HG03095 (cell line): ENCODE measurements around the gene IFT80.

Experiments used
- ATAC-seq: cut with Tn5 transposase; IDR thresholded peaks from one replicate; pipeline ENCODE4 v1.9.1; 2021; ENCODE audit warnings: moderate library complexity; ENCODE audit not compliant: unreplicated experiment

The IFT80 gene

DNA sequence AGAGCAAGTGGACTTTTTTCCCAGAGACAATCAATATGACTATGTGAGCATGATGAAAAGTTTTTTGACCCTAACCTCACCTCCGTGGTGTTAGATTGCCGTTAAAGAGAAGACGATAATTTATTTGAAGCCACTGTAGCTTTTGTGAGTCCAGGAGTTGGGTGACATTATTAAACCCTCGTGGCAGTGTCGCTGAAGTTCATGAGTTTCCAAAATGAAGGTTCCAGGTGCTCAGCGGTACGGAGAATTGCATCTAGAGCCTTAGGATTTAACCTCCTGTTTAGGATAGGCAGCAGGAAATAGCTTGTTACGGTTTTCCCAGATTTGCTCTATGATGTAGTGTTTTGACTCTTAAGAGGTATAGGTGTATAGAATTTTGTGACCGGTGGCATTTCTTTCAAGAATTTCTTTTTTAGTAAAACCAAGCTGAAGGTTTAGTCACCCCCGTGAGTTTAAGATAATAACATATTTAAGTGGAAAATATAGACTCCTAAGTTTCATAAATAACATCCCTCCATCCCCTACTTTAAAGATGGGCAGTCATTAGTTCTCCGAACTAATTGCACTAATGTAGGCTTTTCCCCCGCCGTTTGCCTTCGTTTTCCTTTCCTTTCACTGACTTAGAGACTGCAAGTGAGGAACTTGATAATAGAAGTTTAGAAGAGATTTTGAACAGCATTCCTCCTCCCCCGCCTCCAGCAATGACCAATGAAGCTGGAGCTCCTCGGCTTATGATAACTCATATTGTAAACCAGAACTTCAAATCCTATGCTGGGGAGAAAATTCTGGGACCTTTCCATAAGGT is 2.5 kb upstream of the IFT80 start:
- ATAC-seq = no peak

DNA sequence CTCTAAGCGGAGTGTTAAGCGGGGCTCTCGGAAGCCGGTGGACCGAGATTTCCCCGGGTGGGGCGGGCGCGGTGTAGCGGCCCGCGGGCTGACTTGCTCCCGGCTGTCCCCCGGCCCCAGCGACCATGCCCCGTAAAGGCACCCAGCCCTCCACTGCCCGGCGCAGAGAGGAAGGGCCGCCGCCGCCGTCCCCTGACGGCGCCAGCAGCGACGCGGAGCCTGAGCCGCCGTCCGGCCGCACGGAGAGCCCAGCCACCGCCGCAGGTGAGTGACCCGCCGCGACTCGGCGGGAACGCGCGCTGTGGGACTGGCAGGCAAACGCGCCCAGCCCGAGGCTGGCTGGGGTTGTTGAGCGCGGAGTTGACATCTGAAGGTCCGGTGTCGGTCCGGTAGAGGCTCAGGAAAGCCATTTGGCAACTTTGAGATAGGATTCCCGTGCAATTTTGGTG is 1.7 kb upstream of the IFT80 start:
- ATAC-seq = no peak

DNA sequence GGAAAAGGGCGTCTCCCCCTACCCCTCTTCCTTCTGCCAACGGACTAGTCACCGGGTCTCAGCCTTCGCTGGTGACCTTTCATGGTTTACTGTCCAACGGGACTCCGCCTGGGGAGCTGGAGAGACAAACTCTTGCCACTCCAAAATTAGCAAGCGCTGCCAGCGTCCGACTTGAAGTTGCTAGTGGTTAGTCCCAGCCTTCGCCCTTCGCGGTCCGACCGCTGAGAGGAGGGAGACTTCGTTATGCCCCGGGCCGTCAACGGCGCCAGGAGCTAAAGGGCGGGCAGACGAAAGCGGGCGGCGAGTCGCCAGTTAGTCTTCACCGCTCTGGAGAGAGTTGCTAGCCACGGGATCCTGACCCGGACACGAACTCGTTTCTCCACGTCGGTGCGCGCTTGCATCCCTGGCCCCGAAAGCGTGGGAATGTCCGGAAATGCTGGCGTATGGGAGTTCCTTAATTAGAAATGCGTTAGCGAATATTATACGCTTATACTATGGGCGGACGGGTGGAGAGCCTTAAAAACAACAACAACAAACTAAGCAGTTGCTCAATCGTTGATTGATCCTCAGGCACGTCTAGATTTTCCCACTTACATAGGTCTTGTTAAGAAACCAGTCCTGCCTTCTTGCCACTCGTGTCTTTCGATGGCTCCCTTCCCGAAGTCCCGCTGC is 1.1 kb upstream of the IFT80 start:
- peak; percentile 8 for ATAC-seq

DNA sequence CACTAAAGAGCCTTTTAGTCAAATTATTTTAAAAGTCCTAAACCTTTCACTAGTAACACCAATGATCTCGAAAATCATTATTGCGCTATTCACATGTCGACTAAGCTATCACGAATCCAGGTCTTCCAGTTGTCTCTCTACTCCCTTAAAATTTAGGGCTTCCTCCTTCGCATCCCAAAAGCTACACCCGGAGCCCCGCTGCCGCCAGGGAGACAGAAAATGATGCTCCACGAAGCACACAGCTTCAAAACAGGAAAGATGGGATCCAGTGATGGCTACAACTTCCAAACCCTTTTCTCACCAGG is 253 bp downstream of the IFT80 start:
- peak; percentile 7 for ATAC-seq

DNA sequence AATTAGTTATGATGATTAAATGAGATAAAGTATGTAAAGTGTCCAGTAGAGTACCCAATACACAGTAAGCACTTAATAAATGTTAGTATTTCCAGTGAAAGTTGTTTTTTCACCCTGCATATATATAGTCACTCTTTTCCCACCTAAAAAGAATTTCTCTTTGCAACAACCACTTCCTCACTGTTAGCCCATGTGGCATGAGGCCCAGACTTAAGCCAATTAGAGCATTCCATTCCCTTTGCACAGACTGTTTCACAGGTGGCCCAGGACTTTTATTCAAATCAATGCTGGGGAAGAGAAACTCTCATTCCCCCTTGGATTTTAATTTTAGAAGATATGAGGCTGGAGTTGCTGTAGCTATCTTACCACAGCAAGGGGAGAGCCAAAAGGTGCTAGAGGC is 3.7 kb downstream of the IFT80 start:
- ATAC-seq = no peak

DNA sequence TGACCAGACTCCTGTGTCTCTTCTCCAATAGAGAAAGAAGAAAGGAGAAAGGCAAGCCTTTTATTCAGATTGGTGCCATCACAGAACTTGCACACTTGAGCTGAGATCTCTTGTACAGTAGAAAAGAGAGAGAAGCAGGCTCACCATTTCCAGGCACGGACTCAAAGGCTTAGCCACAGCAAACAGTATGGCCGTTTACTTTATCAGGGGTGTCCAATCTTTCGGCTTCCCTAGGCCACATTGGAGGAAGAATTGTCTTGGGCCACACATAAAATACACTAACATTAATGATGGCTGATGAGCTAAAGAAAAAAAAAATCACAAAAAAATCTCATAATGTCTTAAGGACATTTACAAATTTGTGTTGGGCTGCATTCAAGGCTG is 5.0 kb downstream of the IFT80 start:
- no peak for ATAC-seq

DNA sequence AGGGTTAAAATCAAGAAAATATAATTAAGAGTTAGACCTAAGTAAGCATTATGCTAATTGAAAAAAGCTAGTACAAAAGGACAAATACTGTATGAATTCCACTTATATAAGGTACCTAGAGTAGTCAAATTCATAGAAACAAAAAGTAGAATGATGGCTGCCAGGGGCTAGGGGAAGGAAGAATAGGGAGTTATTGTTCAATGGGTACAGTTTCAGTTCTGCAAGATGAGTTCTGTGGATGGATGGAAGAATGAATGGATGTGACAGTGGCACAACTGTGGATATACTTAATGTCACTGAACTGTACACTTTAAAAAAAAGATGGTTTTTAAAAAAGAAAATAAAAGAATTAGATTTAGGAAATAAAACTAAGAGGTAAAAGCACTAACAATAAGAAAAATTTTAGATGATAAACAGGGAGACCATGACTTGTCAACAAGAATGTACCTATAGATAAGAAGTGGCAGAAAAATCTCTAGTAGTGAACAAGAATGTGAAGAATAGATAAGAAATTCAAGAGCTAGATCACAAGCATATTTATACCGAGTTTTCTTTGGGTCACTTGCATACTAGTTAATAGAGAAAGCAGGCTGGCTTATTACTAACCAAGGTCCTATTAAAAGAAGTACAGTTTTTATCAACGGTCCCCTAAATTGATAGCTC is 5.5 kb downstream of the IFT80 start:
- ATAC-seq = no peak

DNA sequence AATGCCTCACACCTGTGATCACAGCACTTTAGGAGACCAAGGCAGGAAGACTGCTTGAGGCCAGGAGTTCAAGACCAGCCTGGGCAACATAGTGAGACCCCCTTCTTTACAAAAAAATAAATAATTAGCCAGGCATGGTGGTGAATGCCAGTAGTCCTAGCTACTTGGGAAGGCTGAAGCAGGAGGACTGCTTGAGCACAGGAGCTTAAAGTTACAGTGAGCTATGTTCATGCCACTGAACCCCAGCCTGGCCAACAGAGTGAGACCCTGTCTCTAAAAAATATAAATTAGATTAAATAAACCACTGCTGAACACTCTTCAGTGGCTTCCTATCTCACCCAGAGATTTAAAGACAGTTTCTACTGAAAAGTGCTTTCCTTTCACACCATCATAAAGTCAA is 6.2 kb downstream of the IFT80 start:
- ATAC-seq = no peak

DNA sequence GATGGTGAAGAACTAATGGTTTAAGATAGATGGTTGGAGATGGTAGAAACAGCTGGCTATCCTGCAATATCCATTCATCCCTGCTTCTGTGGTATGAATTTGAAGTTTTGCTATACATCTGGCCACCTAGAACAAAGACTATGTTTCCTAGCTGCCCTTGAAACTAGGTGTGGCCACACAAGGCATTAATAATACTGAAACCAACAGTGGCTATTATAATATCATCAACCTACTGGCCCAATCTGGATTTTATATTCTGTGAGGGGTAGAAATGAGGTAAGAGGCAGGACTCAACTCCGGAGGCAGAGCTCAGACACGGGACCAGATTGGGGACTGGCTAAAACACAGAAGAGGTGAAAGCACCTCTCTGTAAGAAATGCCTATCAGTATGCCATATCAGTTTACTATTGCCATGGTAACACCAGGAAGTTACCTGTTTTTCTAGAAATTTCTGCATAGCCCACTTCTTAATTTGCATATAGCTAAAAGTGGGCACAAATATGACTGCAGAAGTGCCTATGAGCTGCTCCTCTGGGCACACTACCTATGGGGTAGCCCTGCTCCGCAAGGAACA is 8.4 kb downstream of the IFT80 start:
- ATAC-seq = no peak

DNA sequence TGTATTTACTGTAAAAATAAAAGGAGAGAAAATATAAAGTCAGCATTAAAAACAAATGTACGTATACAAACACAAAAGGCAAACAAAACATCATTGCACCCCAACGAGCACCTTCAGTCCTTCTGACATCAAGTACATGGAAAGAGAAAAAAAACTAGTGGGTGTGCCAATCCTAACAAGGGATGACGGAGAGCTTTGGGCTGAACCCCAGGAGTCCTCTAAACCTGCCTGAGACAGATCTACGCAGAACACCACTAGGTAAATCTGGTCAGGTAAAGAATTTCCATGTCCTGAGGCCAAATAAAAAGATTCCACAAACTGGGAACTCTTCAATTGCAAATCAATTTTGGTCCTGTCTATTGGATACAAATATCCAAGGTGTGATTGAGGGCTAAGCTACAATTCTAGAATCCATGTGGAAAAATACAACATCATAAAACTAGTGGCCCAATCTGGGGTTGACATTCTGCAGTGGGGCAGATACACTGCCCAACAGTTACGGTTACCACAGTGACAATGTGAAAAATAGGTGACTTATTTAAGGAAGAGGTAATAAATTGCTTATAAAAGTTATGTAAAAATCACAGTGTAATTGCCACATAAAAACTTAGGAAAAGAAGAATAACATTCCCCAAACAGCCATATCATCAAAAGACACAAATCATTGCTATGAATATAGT is 14.2 kb downstream of the IFT80 start:
- ATAC-seq = no peak

DNA sequence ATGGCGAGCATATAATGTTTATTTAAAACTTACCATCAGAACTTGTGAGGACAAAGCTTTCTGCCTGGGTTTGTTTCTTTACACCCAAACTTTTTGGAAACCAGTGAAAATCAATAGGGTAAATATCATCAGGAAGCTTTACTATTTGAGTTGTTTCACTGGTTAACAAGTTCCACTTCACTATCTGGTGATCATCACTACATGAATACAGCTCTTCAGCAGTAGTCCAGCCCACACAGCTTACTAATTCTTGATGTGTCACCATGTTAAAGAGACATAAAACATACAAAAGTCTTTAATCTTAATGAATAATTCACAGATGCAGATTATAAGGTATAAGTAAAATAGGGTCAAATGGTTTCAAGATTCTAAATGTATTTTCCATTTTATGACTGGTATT is 17.6 kb downstream of the IFT80 start:
- ATAC-seq = no peak

DNA sequence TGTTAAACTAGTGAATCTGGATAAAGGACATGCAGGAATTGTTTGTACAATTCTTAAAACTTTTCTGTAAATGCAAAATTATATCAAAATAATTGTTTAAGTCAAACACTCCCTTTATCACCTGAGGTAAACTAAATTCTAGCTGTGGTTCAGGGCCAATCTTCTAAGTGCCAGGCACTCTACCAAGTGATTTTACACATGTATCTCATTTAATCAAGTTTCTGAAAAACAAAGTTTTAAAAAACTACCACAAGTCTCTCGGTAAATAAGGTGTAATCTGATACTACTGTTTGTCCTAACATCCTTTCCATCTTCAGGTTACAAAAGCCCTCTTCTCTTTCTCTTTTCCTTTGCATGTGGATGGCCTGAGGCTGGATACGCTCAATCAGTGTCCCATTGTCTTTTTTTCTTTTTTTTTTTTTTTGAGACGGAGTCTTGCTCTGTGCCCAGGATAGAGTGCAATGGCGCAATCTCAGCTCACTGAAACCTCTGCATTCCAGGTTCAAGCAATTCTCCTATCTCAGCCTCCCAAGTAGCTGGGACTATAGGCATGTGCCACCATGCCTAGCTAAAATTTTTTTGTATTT is 19.3 kb downstream of the IFT80 start:
- ATAC-seq = no peak

DNA sequence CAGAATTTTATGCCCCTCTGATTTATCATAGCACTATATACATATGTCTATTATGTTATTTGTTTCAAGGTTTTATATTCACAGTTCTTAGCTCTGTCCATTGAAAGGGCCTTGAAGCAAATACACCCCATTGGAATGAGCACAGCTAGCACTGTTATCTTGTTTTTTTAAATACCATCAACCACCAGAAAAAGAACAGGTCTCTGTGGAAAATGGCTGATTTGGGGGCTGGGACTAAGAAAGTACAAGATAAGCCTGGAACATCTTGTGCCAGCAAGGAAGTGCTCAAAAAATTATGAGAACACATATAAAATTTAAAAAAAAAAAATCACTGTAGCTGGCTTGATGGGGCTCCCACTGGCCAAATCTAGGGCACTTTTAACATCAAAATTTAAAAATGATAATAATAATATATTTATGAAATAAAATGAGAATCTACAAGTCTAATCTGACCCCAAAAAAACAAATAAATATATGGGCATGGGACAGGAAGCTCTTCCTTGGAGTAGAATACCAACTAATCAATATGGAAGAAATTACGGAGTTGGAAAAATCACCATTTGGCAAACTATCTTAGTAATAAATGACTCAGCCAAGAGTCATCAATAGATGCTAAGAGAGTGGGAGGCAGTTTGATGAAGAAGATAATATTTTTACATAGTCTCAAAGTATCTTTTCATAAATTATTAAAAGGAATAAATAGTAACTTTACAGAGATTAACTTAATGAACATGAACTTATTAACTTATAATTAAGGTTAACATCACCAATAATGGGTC is 20.5 kb downstream of the IFT80 start:
- no peak for ATAC-seq

DNA sequence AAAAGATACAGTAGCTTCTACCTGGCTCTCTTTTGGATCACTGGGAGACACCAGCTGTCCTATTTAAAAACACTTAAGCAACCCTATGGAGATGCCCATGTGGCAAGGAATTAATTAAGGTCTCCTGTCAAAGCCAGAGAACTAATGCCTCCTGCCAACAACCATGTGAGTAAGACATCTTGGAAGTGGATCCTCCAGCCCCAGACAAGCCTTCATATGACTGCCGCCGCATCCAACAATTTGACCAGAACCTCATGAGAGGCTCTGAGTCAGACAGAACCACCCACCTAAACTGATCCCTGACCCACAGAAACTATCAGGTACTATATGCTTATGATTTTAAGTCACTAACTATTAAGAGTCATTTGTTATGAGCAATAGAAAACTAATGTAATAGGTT is 22.3 kb downstream of the IFT80 start:
- ATAC-seq = no peak

DNA sequence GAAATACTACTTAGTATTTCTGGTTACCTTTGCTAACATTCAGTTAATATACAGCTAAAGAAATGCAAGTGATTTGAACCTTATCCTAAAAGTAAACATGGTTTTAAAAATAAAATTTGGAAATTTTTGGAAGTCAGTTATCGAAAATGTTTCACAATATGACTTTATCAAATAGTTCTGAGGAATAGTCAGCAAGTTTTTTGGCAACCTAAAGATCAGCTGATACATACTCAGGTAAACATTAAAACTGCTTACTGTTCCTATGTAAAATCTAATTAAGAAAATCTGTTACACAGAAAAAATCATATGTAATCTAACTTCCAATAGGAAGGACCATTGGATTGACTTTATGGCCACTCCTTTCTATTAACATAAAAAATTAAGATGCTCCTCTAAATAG is 24.1 kb downstream of the IFT80 start:
- ATAC-seq = no peak

DNA sequence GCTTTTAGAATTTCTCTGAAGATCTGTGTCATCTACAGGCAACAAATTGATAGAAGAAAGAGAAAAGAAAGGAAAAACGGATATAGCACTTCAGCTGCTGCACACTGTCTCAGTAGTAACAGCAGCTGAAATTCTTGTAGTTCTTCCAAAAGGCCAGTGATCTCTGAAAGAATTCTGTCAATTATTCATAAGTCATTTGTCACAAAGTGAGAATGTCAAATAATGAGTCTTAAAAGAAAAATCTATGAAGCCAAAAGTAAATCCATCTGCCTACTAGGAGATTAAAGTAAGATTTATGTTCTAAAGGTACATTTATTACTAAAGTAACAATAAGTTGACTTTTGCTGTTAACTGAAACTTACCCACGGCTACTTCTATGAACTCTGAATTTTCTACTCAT is 24.6 kb downstream of the IFT80 start:
- ATAC-seq = no peak

DNA sequence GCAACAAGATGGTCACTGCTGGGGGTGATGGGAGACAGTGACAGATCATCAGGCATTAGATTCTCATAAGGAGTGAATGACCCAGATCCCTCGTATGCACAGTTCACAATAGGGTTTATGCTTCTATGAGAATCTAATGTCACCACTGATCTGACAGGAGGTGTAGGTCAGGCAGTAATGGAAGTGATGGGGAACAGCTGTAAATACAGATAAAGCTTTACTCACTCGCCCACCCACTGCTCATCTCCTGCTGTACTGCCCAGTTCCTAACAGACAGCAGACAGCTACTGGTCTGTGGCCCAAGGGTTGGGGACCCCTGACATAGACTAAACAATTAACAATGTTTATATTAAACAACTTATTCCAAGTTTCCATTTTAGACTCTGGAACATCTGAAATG is 25.4 kb downstream of the IFT80 start:
- ATAC-seq = no peak

DNA sequence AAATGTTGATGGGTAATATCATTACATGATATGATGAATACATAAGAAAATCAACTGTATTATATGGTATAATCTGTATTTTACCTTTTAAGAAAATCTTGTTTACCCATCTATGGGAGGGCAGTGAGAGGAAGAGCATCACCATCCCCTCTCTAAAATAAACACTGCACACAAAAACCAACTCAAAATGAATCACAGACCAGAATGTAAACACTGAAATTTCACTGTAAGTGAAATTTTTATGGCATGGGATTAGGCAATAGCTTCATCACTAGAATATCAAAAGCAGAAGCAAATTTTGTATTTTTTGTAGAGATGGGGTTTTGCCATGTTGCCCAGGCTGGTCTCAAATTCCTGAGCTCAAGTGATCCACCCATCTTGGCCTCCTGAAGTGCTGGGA is 26.2 kb downstream of the IFT80 start:
- no peak for ATAC-seq

DNA sequence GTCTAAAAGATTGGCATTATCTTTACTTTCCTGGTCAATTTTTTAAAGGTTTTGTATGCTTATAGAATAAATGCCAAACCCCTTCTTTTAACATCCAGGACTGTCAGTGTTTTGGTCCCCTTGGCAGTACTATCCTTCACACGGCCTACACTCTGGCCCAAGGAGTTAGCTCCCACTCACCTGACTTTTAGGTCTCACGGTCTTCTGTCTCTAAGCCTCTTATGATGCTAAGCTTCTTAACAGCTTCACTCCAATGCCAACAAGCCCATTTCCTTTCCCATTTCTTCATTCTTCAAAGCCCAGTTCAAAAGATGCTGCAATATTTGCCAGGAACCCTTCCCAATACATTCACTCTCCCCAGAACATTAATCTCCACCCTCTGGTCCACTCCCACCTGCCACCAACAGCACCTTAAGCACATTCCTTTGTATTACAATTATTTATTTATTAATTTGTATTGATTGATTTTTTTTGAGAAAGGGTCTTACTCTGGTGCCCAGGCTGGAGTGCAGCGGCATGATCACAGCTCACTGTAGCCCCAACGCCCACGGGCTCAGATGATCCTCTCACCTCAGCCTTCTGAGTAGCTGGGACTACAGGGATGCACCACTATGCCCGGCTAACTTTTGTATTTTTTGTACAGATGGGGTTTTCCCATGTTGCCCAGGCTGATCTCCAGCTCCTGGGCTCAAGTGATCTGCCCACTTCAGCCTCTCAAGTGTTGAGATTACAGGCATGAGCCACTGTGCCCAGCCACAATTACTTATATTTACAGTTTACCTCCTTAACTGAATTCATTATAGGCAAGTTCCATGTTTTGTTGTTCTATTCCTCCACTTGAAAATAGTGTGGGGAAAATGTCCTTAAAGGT is 27.8 kb downstream of the IFT80 start:
- no peak for ATAC-seq
